Liver (tissue), 9 donors: ENCODE data around the gene LCP1. TPM values are rescaled to one million over a fixed set of nuclear protein-coding genes. Genes with fewer than 3 reads are reported as not detected.

Experiments used
- DNase-seq: peaks from one replicate; pipeline ENCODE4 v3.0.0-alpha.2; 2017; ENCODE audit warnings: low spot score
- H3K27ac ChIP-seq, 2 donors: one replicate each; pipeline ENCODE4 v1.7.0; 2013; ENCODE audit warnings: inconsistent platforms in 2 of 2, low read length in 2 of 2, control low read depth in 1 of 2, low read depth in 1 of 2, mild to moderate bottlenecking in 1 of 2
- H3K27me3 ChIP-seq, 4 donors: one replicate each; pipeline versions ENCODE4 v1.6.1 to v1.7.0; 2013; ENCODE audit warnings: low read length in 3 of 4, inconsistent platforms in 1 of 4, mild to moderate bottlenecking in 1 of 4, moderate library complexity in 1 of 4; ENCODE audit not compliant: control insufficient read depth in 4 of 4, insufficient read depth in 4 of 4
- H3K36me3 ChIP-seq, 4 donors: one replicate each; pipeline versions ENCODE4 v1.6.1 to v1.7.0; 2013; ENCODE audit warnings: low read length in 3 of 4, mild to moderate bottlenecking in 3 of 4, low read depth in 1 of 4, moderate library complexity in 1 of 4; ENCODE audit not compliant: control insufficient read depth in 4 of 4, insufficient read depth in 3 of 4
- H3K4me1 ChIP-seq, 4 donors: one replicate each; pipeline versions ENCODE4 v1.6.1 to v1.7.0; 2013; ENCODE audit warnings: low read length in 3 of 4, mild to moderate bottlenecking in 3 of 4, moderate library complexity in 1 of 4; ENCODE audit not compliant: control insufficient read depth in 4 of 4, insufficient read depth in 4 of 4
- H3K4me3 ChIP-seq, 3 donors: one replicate each; pipeline versions ENCODE4 v1.6.1 to v1.7.0; 2013; ENCODE audit warnings: low read length in 3 of 3, control low read depth in 1 of 3, low read depth in 1 of 3, mild to moderate bottlenecking in 1 of 3
- H3K9ac ChIP-seq, 2 donors: one replicate each; pipeline ENCODE4 v1.7.0; 2013; ENCODE audit warnings: low read length in 2 of 2, mild to moderate bottlenecking in 2 of 2, moderate library complexity in 2 of 2, control low read depth in 1 of 2, low read depth in 1 of 2
- H3K9me3 ChIP-seq, 4 donors: one replicate each; pipeline versions ENCODE4 v1.6.1 to v1.7.0; 2013; ENCODE audit warnings: low read length in 3 of 4; ENCODE audit not compliant: control insufficient read depth in 4 of 4
- EGR1 ChIP-seq, 2 donors: IDR thresholded peaks; 2 replicates each; pipeline ENCODE4 v1.6.1; 2016 to 2018; ENCODE audit warnings: antibody characterized with exemption in 2 of 2, low read depth in 2 of 2
- FOXA1 ChIP-seq: IDR thresholded peaks from 2 replicates; pipeline ENCODE4 v1.6.1; 2016; ENCODE audit warnings: antibody characterized with exemption
- FOXA2 ChIP-seq: IDR thresholded peaks from 2 replicates; pipeline ENCODE4 v1.6.1; 2016; ENCODE audit warnings: antibody characterized with exemption
- GABPA ChIP-seq, 2 donors: IDR thresholded peaks in 1 of 2; conservative IDR thresholded peaks in 1 of 2; 2 replicates each; pipeline ENCODE4 v1.6.1; 2016; ENCODE audit warnings: antibody characterized with exemption in 2 of 2, mild to moderate bottlenecking in 1 of 2, moderate library complexity in 1 of 2
- HNF4A ChIP-seq, 2 donors: conservative IDR thresholded peaks; 2 replicates each; pipeline ENCODE4 v1.6.1; 2016; ENCODE audit warnings: antibody characterized with exemption in 2 of 2, mild to moderate bottlenecking in 2 of 2
- HNF4G ChIP-seq: IDR thresholded peaks from 2 replicates; pipeline ENCODE4 v1.6.1; 2016; ENCODE audit warnings: antibody characterized with exemption
- JUND ChIP-seq, 2 donors: IDR thresholded peaks; 2 replicates each; pipeline ENCODE4 v1.6.1; 2016; ENCODE audit warnings: antibody characterized with exemption in 2 of 2
- RAD21 ChIP-seq, 2 donors: IDR thresholded peaks; 2 replicates each; pipeline ENCODE4 v1.6.1; 2016; ENCODE audit warnings: antibody characterized with exemption in 2 of 2, mild to moderate bottlenecking in 2 of 2
- REST ChIP-seq: IDR thresholded peaks from 2 replicates; pipeline ENCODE4 v1.6.1; 2016; ENCODE audit warnings: antibody characterized with exemption, mild to moderate bottlenecking
- RXRA ChIP-seq, 2 donors: IDR thresholded peaks; 2 replicates each; pipeline ENCODE4 v1.6.1; 2017 to 2018; ENCODE audit warnings: antibody characterized with exemption in 2 of 2, mild to moderate bottlenecking in 1 of 2
- SP1 ChIP-seq: IDR thresholded peaks from 2 replicates; pipeline ENCODE4 v1.6.1; 2018; ENCODE audit warnings: antibody characterized with exemption, mild to moderate bottlenecking
- TAF1 ChIP-seq: conservative IDR thresholded peaks from 2 replicates; pipeline ENCODE4 v1.6.1; 2016; ENCODE audit warnings: antibody characterized with exemption, mild to moderate bottlenecking
- YY1 ChIP-seq: IDR thresholded peaks from 2 replicates; pipeline ENCODE4 v1.6.1; 2016; ENCODE audit warnings: antibody characterized with exemption, mild to moderate bottlenecking
- WGBS: extraction: QIAGEN DNeasy Blood & Tissue Kit; methylation state at CpG from one replicate; pipeline ENCODE4 v1.1.7; 2013; 5-methylcytosine and 5-hydroxymethylcytosine counted together
- polyA plus RNA-seq, 2 donors: library from polyadenylated mRNA; stranded (reverse) in 1 of 2; unstranded in 1 of 2; fragments of 200-250 nt in 1 of 2; fragments of >200 nt in 1 of 2; fragmentation: Nextera tagmentation in 1 of 2; extraction: Ambion mirVana in 1 of 2; gene quantifications; one replicate each; pipeline versions ENCODE4 v1.2.1 to v1.2.3, GENCODE V29; 2013 to 2015
- total RNA-seq, 2 donors: library from RNA; depleted of rRNA; stranded (reverse); fragments of >200 nt; gene quantifications; one replicate each; pipeline ENCODE4 v1.2.3, GENCODE V29; 2014
- TF ChIP-seq, protein P1 (sequence below): IDR thresholded peaks from 2 replicates; pipeline ENCODE4 v1.6.1; 2016; ENCODE audit warnings: antibody characterized with exemption
- TF ChIP-seq, protein P2 (sequence below): IDR thresholded peaks from 2 replicates; pipeline ENCODE4 v1.6.1; 2016; ENCODE audit warnings: antibody characterized with exemption
- TF ChIP-seq, protein P3 (sequence below): fragments of 150-350 bp; IDR thresholded peaks from 2 replicates; pipeline ENCODE4 v1.5.1; 2017; ENCODE audit warnings: improper control_type of control experiment, low read depth, low read length; ENCODE audit not compliant: missing input control
- TF ChIP-seq, protein P4 (sequence below): IDR thresholded peaks from 2 replicates; pipeline ENCODE4 v1.6.1; 2016; ENCODE audit warnings: antibody characterized with exemption
- donor health status: healthy.
- donor health status: healthy.
- donor health status: healthy.
- donor health status: healthy.
- donor health status: healthy.

The LCP1 gene
- total and polyA plus RNA-seq, 4 donors, result 12.6 to 90.6 (median 36.0) TPM

DNA sequence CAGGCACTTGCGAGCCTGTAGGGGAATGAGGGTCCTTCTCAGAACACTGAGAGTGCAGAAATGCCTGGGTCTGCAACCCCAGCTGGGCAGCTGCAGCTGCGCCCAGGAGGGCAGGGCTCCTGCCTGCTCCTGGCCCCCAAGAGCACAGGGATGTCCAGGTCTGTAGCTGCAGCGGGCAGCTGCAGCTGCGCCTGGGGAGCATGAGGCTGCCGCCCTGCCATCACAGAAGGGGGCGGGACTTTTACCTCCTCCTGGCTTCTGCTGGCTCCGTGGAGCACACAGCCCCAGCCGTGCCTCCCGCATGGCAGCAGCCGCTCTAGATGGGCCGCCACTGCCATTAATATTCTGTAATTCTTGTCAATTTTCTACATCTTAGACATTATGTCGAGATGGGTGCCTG lies 95.0 kb downstream of the LCP1 start:
- no peak for DNase-seq
- 96% methylated on average over 12 of the region's 12 CpGs for WGBS
- H3K27ac ChIP-seq, result no peak overlapping the region
- H3K9me3 ChIP-seq, result no peaks in the 10 kb centered on the region
- H3K27me3 ChIP-seq, result no peaks in the 10 kb centered on the region
- H3K4me1 ChIP-seq, result peaks cover 0 to 5% (median 2%) of the 10 kb centered on the region in 4 donors
- TF ChIP-seq HNF4G (no peak), YY1 (no peak), JUND (IDR thresholded peaks at IDR 0.05) (no peak), HNF4A (conservative IDR thresholded peaks at IDR 0.05) (no peak), RXRA (IDR thresholded peaks at IDR 0.05) (no peak), EGR1 (IDR thresholded peaks at IDR 0.05; ENCODE audit: low read depth in 2 of 2) (no peak), FOXA2 (no peak), GABPA (IDR thresholded peaks at IDR 0.05 in 1 of 2, conservative IDR thresholded peaks at IDR 0.05 in 1 of 2) (no peak), REST (no peak), RAD21 (IDR thresholded peaks at IDR 0.05) (no peak), TAF1 (no peak)
- TF ChIP-seq, protein P1, sequence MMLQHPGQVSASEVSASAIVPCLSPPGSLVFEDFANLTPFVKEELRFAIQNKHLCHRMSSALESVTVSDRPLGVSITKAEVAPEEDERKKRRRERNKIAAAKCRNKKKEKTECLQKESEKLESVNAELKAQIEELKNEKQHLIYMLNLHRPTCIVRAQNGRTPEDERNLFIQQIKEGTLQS, result no peak
- TF ChIP-seq, protein P2, sequence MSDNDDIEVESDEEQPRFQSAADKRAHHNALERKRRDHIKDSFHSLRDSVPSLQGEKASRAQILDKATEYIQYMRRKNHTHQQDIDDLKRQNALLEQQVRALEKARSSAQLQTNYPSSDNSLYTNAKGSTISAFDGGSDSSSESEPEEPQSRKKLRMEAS, result no peak
- TF ChIP-seq, protein P3, sequence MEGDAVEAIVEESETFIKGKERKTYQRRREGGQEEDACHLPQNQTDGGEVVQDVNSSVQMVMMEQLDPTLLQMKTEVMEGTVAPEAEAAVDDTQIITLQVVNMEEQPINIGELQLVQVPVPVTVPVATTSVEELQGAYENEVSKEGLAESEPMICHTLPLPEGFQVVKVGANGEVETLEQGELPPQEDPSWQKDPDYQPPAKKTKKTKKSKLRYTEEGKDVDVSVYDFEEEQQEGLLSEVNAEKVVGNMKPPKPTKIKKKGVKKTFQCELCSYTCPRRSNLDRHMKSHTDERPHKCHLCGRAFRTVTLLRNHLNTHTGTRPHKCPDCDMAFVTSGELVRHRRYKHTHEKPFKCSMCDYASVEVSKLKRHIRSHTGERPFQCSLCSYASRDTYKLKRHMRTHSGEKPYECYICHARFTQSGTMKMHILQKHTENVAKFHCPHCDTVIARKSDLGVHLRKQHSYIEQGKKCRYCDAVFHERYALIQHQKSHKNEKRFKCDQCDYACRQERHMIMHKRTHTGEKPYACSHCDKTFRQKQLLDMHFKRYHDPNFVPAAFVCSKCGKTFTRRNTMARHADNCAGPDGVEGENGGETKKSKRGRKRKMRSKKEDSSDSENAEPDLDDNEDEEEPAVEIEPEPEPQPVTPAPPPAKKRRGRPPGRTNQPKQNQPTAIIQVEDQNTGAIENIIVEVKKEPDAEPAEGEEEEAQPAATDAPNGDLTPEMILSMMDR, result no peak
- H3K9ac ChIP-seq, result no peak overlapping the region
- no peak overlapping the region for H3K4me3 ChIP-seq
- H3K36me3 ChIP-seq, result peaks cover 9 to 51% (median 44%) of the 10 kb centered on the region in 4 donors

DNA sequence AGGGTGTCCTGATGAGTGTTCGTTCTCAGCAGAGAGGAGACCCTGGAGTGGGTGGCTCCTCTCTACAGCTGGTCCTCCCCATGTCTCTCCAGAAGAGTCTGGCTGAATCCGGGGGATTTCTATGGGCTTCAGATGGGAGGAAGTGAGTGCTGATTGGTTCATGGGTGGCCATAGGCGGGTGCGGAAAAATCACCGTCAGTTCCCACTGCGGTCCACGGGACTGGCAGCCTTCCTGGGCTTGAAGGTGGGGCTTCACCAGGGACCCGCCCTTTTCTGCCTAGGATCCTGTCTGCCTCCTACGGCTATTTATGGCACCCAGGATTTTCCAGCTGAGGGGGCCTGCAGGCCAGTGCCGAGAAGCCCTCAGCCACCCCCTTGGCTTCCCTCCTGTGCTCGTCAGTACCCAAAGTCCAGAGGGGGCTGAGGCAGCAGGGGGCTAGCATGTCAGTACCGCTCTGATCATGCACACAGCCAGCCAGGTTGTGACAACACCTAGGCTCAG lies 95.5 kb downstream of the LCP1 start:
- no peak overlapping the region for H3K9ac ChIP-seq
- H3K27ac ChIP-seq, result no peak overlapping the region
- no peak overlapping the region for H3K4me3 ChIP-seq
- WGBS, result 91% methylated on average over 12 of the region's 12 CpGs
- peaks cover 9 to 53% (median 48%) of the 10 kb centered on the region in 4 donors for H3K36me3 ChIP-seq
- peaks cover 0 to 5% (median 2%) of the 10 kb centered on the region in 4 donors for H3K4me1 ChIP-seq
- no peaks in the 10 kb centered on the region for H3K27me3 ChIP-seq
- H3K9me3 ChIP-seq, result no peaks in the 10 kb centered on the region
- DNase-seq, result no peak
- TF ChIP-seq FOXA1 (no peak), HNF4A (conservative IDR thresholded peaks at IDR 0.05) (no peak), TAF1 (no peak), YY1 (no peak), RXRA (IDR thresholded peaks at IDR 0.05) (no peak), REST (no peak), FOXA2 (no peak), GABPA (IDR thresholded peaks at IDR 0.05 in 1 of 2, conservative IDR thresholded peaks at IDR 0.05 in 1 of 2) (no peak), SP1 (no peak)
- TF ChIP-seq, protein P3, result no peak
- TF ChIP-seq, protein P2, result no peak
- TF ChIP-seq, protein P4, sequence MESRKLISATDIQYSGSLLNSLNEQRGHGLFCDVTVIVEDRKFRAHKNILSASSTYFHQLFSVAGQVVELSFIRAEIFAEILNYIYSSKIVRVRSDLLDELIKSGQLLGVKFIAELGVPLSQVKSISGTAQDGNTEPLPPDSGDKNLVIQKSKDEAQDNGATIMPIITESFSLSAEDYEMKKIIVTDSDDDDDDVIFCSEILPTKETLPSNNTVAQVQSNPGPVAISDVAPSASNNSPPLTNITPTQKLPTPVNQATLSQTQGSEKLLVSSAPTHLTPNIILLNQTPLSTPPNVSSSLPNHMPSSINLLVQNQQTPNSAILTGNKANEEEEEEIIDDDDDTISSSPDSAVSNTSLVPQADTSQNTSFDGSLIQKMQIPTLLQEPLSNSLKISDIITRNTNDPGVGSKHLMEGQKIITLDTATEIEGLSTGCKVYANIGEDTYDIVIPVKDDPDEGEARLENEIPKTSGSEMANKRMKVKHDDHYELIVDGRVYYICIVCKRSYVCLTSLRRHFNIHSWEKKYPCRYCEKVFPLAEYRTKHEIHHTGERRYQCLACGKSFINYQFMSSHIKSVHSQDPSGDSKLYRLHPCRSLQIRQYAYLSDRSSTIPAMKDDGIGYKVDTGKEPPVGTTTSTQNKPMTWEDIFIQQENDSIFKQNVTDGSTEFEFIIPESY, result no peak
